K562 (cell line): Measurements from ENCODE around the gene HIPK1. TPM values are rescaled to one million over a fixed set of nuclear protein-coding genes. Genes with fewer than 3 reads are reported as not detected.
A peak's percentile ranks its signal among the peaks of the same experiment; 100 is the strongest.

Experiments
- ARNT ChIP-seq, 2 experiments: fragments of 450-650 bp; IDR thresholded peaks; 2 replicates each; pipeline ENCODE4 v1.6.1; 2016; ENCODE audit warnings: mild to moderate bottlenecking in 1 of 2
- KDM2B ChIP-seq: fragments of 250-450 bp; sonication (Bioruptor Pico); IDR thresholded peaks from 2 replicates; pipeline ENCODE4 v1.8.0; 2021; ENCODE audit warnings: mild to moderate bottlenecking, moderate library complexity
- MEF2A ChIP-seq: IDR thresholded peaks from 2 replicates; pipeline ENCODE4 v1.6.1; 2011; ENCODE audit warnings: low read depth, mild to moderate bottlenecking, low read length, moderate library complexity; ENCODE audit not compliant: control insufficient read depth
- MTA1 ChIP-seq: fragments of 450-650 bp; IDR thresholded peaks from 2 replicates; pipeline ENCODE4 v1.6.1; 2017; ENCODE audit warnings: borderline replicate concordance
- NCOR1 ChIP-seq: fragments of 450-650 bp; IDR thresholded peaks from 2 replicates; pipeline ENCODE4 v1.6.1; 2016; ENCODE audit warnings: mild to moderate bottlenecking, moderate library complexity
- NR2C2 ChIP-seq, 2 experiments: fragments of 200-800 bp in 1 of 2; sonication (Bioruptor generic) in 1 of 2; sonication (generic) in 1 of 2; formaldehyde crosslinking in 1 of 2; IDR thresholded peaks; 2 replicates each; pipeline versions ENCODE4 v1.6.1 to v1.8.0; 2016 to 2022; ENCODE audit warnings: mild to moderate bottlenecking in 1 of 2, missing compliant biosample characterization in 1 of 2, missing genetic modification characterization in 1 of 2, missing genetic modification reagents in 1 of 2
- POLR2B ChIP-seq: fragments of 450-650 bp; IDR thresholded peaks from 2 replicates; pipeline ENCODE4 v1.6.1; 2018; ENCODE audit warnings: low read depth; ENCODE audit not compliant: partially characterized antibody
- TRIM24 ChIP-seq, 2 experiments: fragments of 450-650 bp; IDR thresholded peaks; 2 replicates each; pipeline ENCODE4 v1.6.1; 2016
- ZNF23 ChIP-seq: fragments of 250-450 bp; sonication (Bioruptor Pico); IDR thresholded peaks from 2 replicates; pipeline ENCODE4 v1.4.0; 2020; ENCODE audit warnings: mild to moderate bottlenecking
- ZNF644 ChIP-seq: fragments of 200-800 bp; sonication (Bioruptor generic); IDR thresholded peaks from 2 replicates; pipeline ENCODE4 v1.6.1; 2016; ENCODE audit warnings: low read depth, missing genetic modification characterization, missing compliant biosample characterization
- polyA plus RNA-seq, 8 experiments: library from polyadenylated mRNA; depleted of rRNA in 4 of 8; stranded (reverse) in 5 of 8; unstranded in 3 of 8; fragments of >200 nt; fragmentation: Nextera tagmentation in 2 of 8; fragmentation: Illumina TruSeq in 1 of 8; extraction: Ambion mirVana in 2 of 8; extraction: Trizol in 1 of 8; gene quantifications; 2 replicates each; pipeline versions ENCODE4 v1.2.1 to v1.2.3, GENCODE V29; 2011 to 2014; ENCODE audit warnings: inconsistent platforms in 1 of 8, missing spikeins in 1 of 8
- total RNA-seq, 7 experiments: library from RNA; depleted of rRNA in 6 of 7; stranded (reverse); fragments of >200 nt in 6 of 7; fragmentation: Illumina TruSeq in 2 of 7; extraction: Trizol in 2 of 7; gene quantifications; 2 replicates each; pipeline versions ENCODE4 v1.2.1 to v1.2.3, GENCODE V29; 2011 to 2021; ENCODE audit warnings: low replicate concordance in 1 of 7
- TF ChIP-seq, protein P1 (sequence below), 2 experiments: fragments of 250-450 bp in 1 of 2; fragments of 450-650 bp in 1 of 2; sonication (Bioruptor Pico) in 1 of 2; IDR thresholded peaks; 2 replicates each; pipeline versions ENCODE4 v1.6.1 to v1.8.0; 2016 to 2021; ENCODE audit warnings: mild to moderate bottlenecking in 2 of 2, moderate library complexity in 2 of 2, missing compliant biosample characterization in 1 of 2, missing genetic modification characterization in 1 of 2
- TF ChIP-seq, protein P2 (sequence below): sonication (generic); formaldehyde crosslinking; IDR thresholded peaks from 2 replicates; pipeline ENCODE4 v1.8.0; 2022; ENCODE audit warnings: missing genetic modification reagents, mild to moderate bottlenecking, moderate library complexity, borderline replicate concordance
- TF ChIP-seq, protein P3 (sequence below), 3 experiments: fragments of 200-800 bp in 1 of 3; fragments of 250-450 bp in 1 of 3; fragments of 450-650 bp in 1 of 3; sonication (Bioruptor Pico) in 1 of 3; sonication (Bioruptor generic) in 1 of 3; formaldehyde crosslinking in 1 of 3; IDR thresholded peaks; 2 replicates each; pipeline versions ENCODE4 v1.6.1 to v1.8.0; 2016 to 2022; ENCODE audit warnings: mild to moderate bottlenecking in 2 of 3, missing genetic modification characterization in 2 of 3, missing compliant biosample characterization in 1 of 3, moderate library complexity in 1 of 3
- TF ChIP-seq, protein P4 (sequence below): fragments of 250-450 bp; sonication (Bioruptor Pico); IDR thresholded peaks from 2 replicates; pipeline ENCODE4 v1.5.0; 2021
- TF ChIP-seq, protein P5 (sequence below): sonication (generic); formaldehyde crosslinking; IDR thresholded peaks from 2 replicates; pipeline ENCODE4 v1.8.1; 2023; ENCODE audit warnings: mild to moderate bottlenecking, missing genetic modification reagents

Gene HIPK1
- total and polyA plus RNA-seq, 9 of the 15 experiments (the other 6 are each of a cell fraction or from before 2014, with no cell fraction given), result 10.0 to 57.9 (median 29.6) TPM

DNA sequence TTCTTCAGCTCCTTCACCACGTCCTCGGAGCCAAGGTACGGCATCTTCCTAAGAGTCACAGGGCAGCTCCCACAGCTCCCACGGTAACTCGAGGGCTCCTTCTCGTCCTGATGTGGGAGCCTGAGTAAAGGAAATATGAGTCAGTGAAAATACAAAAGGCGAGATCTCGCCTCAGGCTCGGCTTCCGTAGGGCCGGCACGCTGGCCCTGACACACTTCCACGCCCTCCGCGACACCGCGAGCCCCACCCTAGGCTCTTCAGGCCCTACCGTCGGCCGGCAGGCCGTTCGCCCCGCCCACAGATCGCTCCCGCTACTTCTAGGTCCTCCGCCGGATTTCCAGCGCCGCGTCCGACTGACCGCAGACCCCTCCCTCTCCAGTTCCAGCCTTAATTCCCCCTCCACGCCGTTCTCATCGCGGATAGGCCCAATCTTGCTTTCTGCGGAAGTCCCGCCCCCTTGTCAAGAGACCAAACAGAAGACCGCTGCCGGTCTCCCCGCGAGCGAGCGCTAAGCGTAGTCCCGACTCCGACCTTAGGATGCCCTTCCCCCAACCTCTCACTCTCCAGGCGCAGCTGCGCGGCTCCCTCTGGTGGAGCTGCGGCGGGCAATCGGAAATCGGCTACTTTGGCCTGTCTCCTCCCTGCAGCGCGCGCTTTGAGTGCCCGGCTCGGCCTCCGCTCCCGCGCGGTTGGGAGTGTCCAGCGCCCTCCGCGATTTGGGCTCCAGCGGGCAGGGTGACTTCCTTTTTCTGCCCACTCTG, 24.3 kb upstream of the HIPK1 start, which contains the start of the genes AP4B1 and DCLRE1B (continued):
- TF ChIP-seq, protein P1, sequence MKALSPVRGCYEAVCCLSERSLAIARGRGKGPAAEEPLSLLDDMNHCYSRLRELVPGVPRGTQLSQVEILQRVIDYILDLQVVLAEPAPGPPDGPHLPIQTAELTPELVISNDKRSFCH (CRISPR knock-in tag; IDR thresholded peaks at IDR 0.05), result no peak
- TF ChIP-seq, protein P1 (tag; IDR thresholded peaks at IDR 0.05), result no peak
- TF ChIP-seq NR2C2 (CRISPR knock-in tag; IDR thresholded peaks at IDR 0.05) (peak; percentile 70), NR2C2 (tag; IDR thresholded peaks at IDR 0.05) (peak; percentile 80; the same call in 1 of the 2 replicates), ARNT (IDR thresholded peaks at IDR 0.05) (peak in 1 of 2 experiments; percentile 89; a peak in 2 of 4 replicates), ZNF23 (CRISPR knock-in tag) (no peak), POLR2B (peak; percentile 81), ZNF644 (no peak; the same call in 1 of the 2 replicates), TRIM24 (IDR thresholded peaks at IDR 0.05) (peak; percentile 56 to 83; a peak in 3 of 4 replicates), KDM2B (CRISPR knock-in tag) (peak; percentile 94), NCOR1 (peak; percentile 78), MEF2A (no peak), MTA1 (no peak; the same call in 1 of the 2 replicates)
- TF ChIP-seq, protein P2, sequence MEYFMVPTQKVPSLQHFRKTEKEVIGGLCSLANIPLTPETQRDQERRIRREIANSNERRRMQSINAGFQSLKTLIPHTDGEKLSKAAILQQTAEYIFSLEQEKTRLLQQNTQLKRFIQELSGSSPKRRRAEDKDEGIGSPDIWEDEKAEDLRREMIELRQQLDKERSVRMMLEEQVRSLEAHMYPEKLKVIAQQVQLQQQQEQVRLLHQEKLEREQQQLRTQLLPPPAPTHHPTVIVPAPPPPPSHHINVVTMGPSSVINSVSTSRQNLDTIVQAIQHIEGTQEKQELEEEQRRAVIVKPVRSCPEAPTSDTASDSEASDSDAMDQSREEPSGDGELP (CRISPR knock-in tag), result peak; percentile 98
- TF ChIP-seq, protein P3, sequence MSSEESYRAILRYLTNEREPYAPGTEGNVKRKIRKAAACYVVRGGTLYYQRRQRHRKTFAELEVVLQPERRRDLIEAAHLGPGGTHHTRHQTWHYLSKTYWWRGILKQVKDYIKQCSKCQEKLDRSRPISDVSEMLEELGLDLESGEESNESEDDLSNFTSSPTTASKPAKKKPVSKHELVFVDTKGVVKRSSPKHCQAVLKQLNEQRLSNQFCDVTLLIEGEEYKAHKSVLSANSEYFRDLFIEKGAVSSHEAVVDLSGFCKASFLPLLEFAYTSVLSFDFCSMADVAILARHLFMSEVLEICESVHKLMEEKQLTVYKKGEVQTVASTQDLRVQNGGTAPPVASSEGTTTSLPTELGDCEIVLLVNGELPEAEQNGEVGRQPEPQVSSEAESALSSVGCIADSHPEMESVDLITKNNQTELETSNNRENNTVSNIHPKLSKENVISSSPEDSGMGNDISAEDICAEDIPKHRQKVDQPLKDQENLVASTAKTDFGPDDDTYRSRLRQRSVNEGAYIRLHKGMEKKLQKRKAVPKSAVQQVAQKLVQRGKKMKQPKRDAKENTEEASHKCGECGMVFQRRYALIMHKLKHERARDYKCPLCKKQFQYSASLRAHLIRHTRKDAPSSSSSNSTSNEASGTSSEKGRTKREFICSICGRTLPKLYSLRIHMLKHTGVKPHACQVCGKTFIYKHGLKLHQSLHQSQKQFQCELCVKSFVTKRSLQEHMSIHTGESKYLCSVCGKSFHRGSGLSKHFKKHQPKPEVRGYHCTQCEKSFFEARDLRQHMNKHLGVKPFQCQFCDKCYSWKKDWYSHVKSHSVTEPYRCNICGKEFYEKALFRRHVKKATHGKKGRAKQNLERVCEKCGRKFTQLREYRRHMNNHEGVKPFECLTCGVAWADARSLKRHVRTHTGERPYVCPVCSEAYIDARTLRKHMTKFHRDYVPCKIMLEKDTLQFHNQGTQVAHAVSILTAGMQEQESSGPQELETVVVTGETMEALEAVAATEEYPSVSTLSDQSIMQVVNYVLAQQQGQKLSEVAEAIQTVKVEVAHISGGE (CRISPR knock-in tag; IDR thresholded peaks at IDR 0.05), result peak in 2 of 3 experiments; percentile 17 to 93; a peak in 2 of 6 replicates
- TF ChIP-seq, protein P4, sequence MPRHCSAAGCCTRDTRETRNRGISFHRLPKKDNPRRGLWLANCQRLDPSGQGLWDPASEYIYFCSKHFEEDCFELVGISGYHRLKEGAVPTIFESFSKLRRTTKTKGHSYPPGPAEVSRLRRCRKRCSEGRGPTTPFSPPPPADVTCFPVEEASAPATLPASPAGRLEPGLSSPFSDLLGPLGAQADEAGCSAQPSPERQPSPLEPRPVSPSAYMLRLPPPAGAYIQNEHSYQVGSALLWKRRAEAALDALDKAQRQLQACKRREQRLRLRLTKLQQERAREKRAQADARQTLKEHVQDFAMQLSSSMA (CRISPR knock-in tag), result no peak
- TF ChIP-seq, protein P5, sequence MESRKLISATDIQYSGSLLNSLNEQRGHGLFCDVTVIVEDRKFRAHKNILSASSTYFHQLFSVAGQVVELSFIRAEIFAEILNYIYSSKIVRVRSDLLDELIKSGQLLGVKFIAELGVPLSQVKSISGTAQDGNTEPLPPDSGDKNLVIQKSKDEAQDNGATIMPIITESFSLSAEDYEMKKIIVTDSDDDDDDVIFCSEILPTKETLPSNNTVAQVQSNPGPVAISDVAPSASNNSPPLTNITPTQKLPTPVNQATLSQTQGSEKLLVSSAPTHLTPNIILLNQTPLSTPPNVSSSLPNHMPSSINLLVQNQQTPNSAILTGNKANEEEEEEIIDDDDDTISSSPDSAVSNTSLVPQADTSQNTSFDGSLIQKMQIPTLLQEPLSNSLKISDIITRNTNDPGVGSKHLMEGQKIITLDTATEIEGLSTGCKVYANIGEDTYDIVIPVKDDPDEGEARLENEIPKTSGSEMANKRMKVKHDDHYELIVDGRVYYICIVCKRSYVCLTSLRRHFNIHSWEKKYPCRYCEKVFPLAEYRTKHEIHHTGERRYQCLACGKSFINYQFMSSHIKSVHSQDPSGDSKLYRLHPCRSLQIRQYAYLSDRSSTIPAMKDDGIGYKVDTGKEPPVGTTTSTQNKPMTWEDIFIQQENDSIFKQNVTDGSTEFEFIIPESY (CRISPR knock-in tag), result peak; percentile 89
